Heart left ventricle (tissue), 13 donors: Measurements from ENCODE around the gene SPAG7.

Experiments
- POLR2A ChIP-seq, 2 donors: fragments of 450-650 bp; IDR thresholded peaks; one replicate each; pipeline ENCODE4 v1.6.1; 2017; ENCODE audit warnings: antibody characterized with exemption in 2 of 2, mild to moderate bottlenecking in 2 of 2, moderate library complexity in 2 of 2
- TF ChIP-seq, protein P1 (sequence below), 12 donors: fragments of 200-600 bp; sonication (generic) in 4 of 12; IDR thresholded peaks; one replicate each; pipeline versions ENCODE4 v1.5.0 to v1.8.0; 2018 to 2022; ENCODE audit warnings: antibody characterized with exemption in 12 of 12, mild to moderate bottlenecking in 5 of 12
- donor health status: ischemic (EF 13 %, LVEDD 7.1; RV severe dilation, severe dysfunction).
- donor health status: DM: no; HTN: yes; CAD: no.
- donor health status: DM: no; HTN: no; CAD: no.
- donor health status: ischemic (EF 25% LVEDD 6.9; RV normal size, moderate dysfunction).
- donor health status: ischemic (EF 25% LVEDD 5.7; RV mildly dilated, moderate dysfunction).
- donor health status: ischemic (EF 35%, LVEDD 5.7; RV mildly dilated, moderate dysfunction).
- donor health status: nonischemic (EF 11% LVEDD 7.7; RV severe dilation, severe dysfunction).
- donor health status: DM: yes; HTN: yes; CAD: no.
- donor health status: PGD.
- donor health status: ischemic (EF 29% LVEDD 5.4; RV normal size, mild dysfunction).
- donor health status: nonischemic (EF 23%, LVEDD 6.1; RV moderate dilation, normal function).

- TF ChIP-seq POLR2A (IDR thresholded peaks at IDR 0.05) = no peak
- TF ChIP-seq, protein P1, sequence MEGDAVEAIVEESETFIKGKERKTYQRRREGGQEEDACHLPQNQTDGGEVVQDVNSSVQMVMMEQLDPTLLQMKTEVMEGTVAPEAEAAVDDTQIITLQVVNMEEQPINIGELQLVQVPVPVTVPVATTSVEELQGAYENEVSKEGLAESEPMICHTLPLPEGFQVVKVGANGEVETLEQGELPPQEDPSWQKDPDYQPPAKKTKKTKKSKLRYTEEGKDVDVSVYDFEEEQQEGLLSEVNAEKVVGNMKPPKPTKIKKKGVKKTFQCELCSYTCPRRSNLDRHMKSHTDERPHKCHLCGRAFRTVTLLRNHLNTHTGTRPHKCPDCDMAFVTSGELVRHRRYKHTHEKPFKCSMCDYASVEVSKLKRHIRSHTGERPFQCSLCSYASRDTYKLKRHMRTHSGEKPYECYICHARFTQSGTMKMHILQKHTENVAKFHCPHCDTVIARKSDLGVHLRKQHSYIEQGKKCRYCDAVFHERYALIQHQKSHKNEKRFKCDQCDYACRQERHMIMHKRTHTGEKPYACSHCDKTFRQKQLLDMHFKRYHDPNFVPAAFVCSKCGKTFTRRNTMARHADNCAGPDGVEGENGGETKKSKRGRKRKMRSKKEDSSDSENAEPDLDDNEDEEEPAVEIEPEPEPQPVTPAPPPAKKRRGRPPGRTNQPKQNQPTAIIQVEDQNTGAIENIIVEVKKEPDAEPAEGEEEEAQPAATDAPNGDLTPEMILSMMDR (IDR thresholded peaks at IDR 0.05) = no peak
Measured at GRCh38 chr17:4939546-4939795, 28.1 kb downstream of the SPAG7 start.
